GM12891 (cell line): ENCODE measurements around the gene CDCA4.

ENCODE experiments used
- POLR2A ChIP-seq: IDR thresholded peaks from 2 replicates; pipeline ENCODE4 v1.6.1; 2011; ENCODE audit warnings: low read depth, low read length, control low read depth
- POLR2AphosphoS5 ChIP-seq: IDR thresholded peaks from 2 replicates; pipeline ENCODE4 v1.6.1; 2011; ENCODE audit warnings: low read depth, low read length, control low read depth
- TAF1 ChIP-seq: IDR thresholded peaks from 2 replicates; pipeline ENCODE4 v1.6.1; 2011; ENCODE audit warnings: low read depth, low read length, control low read depth

DNA sequence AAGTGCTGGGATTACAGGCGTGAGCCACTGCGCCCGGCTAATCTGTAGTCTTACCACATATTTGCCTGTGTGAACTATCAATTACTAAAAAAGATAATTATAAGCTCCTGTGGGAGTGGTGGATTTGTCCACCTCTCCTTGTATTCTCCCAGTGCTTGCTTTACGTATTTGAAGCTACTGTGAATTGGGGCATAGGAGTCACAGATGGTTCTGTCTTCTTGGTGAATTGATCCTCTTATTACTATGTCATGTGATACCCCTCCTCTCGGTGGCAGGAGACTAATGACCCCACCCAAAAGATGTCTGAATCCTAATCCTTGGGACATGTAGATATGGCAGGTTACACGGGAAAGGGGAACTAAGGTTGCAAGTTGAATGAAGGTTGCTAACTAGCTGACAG is 32.5 kb upstream of the CDCA4 start:
- TF ChIP-seq POLR2AphosphoS5: no peak
- TF ChIP-seq TAF1: no peak
- TF ChIP-seq POLR2A: 0 out of 2 replicates have a peak, but pooled peaks have one; percentile 3
